Duodenal mucosa (tissue), 2 donors: ENCODE data around the gene ARHGAP15.

Experiments used
- H3K27ac ChIP-seq: one replicate; pipeline ENCODE4 v1.7.0; 2013; ENCODE audit warnings: low read depth, low read length
- H3K27me3 ChIP-seq, 2 donors: one replicate each; pipeline ENCODE4 v1.7.0; 2013; ENCODE audit warnings: low read length in 2 of 2, control low read depth in 1 of 2; ENCODE audit not compliant: insufficient read depth in 2 of 2, control insufficient read depth in 1 of 2
- H3K36me3 ChIP-seq, 2 donors: one replicate each; pipeline ENCODE4 v1.7.0; 2013; ENCODE audit warnings: low read length in 2 of 2, control low read depth in 1 of 2; ENCODE audit not compliant: insufficient read depth in 2 of 2, control insufficient read depth in 1 of 2
- H3K4me1 ChIP-seq, 2 donors: one replicate each; pipeline ENCODE4 v1.7.0; 2013; ENCODE audit warnings: low read length in 2 of 2, control low read depth in 1 of 2; ENCODE audit not compliant: insufficient read depth in 2 of 2, control insufficient read depth in 1 of 2
- H3K4me3 ChIP-seq, 2 donors: one replicate each; pipeline ENCODE4 v1.7.0; 2013; ENCODE audit warnings: low read length in 2 of 2, low read depth in 1 of 2
- H3K9ac ChIP-seq, 2 donors: one replicate each; pipeline ENCODE4 v1.7.0; 2013; ENCODE audit warnings: low read length in 2 of 2, low read depth in 1 of 2
- H3K9me3 ChIP-seq, 2 donors: one replicate each; pipeline ENCODE4 v1.7.0; 2013; ENCODE audit warnings: low read length in 2 of 2, control low read depth in 1 of 2; ENCODE audit not compliant: control insufficient read depth in 1 of 2

ARHGAP15 gene

DNA sequence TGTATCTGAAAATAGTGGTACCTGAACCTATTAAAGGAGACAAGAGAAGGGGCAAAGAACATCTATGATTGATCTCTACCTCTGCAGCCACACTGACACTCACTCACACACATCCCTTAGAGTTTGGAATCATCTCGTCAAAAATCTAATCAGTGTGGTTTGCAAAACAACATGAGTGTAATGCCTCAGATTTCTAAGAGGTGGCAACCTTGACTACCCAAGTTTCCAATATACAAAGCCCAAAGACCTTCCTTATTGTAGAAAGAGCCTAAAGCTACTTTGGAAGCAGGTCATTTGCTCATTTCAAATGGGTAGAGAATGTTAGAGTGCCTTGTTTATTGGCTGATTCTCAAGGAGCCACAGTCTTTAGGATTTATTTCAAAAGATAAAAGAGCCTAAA, 444.9 kb downstream of the ARHGAP15 start:
- Histone ChIP-seq H3K9ac (no peak overlapping the region), H3K27me3 (no peaks in the 10 kb centered on the region), H3K36me3 (no peaks in the 10 kb centered on the region)

GRCh38 chr2:143575340-143575739, 446.1 kb downstream of the ARHGAP15 start:
- no peak overlapping the region for H3K27ac ChIP-seq
- no peak overlapping the region for H3K9ac ChIP-seq
- H3K27me3 ChIP-seq = no peaks in the 10 kb centered on the region
- H3K4me3 ChIP-seq = no peak overlapping the region
- no peaks in the 10 kb centered on the region for H3K9me3 ChIP-seq
- H3K36me3 ChIP-seq = no peaks in the 10 kb centered on the region
- H3K4me1 ChIP-seq = no peaks in the 10 kb centered on the region

More for the DNA sequence above, 444.9 kb downstream of the ARHGAP15 start:
- H3K27ac ChIP-seq = no peak overlapping the region
- H3K4me3 ChIP-seq = no peak overlapping the region
- H3K9me3 ChIP-seq = no peaks in the 10 kb centered on the region
- no peaks in the 10 kb centered on the region for H3K4me1 ChIP-seq

GRCh38 chr2:143577489-143577888, 448.3 kb downstream of the ARHGAP15 start:
- Histone ChIP-seq H3K4me1 (no peaks in the 10 kb centered on the region), H3K27ac (no peak overlapping the region), H3K9ac (no peak overlapping the region), H3K36me3 (no peaks in the 10 kb centered on the region), H3K27me3 (no peaks in the 10 kb centered on the region), H3K9me3 (no peaks in the 10 kb centered on the region), H3K4me3 (no peak overlapping the region)

DNA sequence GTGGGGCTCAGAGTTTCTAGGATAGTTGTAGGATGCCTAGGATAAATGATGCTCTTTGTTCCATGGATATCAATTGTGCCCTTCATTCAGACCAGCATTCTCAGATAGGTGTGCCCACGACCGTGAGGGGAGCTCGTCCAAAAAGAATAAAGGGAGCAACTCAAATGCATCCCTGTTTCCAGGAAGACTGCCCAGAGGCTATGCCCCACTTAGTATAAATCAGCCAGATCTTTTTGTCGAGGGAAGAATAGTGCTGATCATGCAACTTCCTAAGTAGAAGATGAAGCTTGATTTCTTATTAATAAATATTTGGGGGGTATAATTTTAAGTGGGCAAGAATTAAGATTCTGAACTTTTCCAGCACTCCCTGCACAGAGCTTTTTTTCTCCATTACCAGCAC, 450.2 kb downstream of the ARHGAP15 start:
- Histone ChIP-seq H3K4me1 (no peaks in the 10 kb centered on the region), H3K4me3 (no peak overlapping the region), H3K27ac (no peak overlapping the region), H3K36me3 (no peaks in the 10 kb centered on the region), H3K9me3 (no peaks in the 10 kb centered on the region), H3K9ac (no peak overlapping the region), H3K27me3 (no peaks in the 10 kb centered on the region)

GRCh38 chr2:143581134-143581533, 451.9 kb downstream of the ARHGAP15 start:
- Histone ChIP-seq H3K27ac (no peak overlapping the region), H3K4me3 (no peak overlapping the region), H3K36me3 (no peaks in the 10 kb centered on the region), H3K4me1 (no peaks in the 10 kb centered on the region), H3K9ac (no peak overlapping the region), H3K9me3 (no peaks in the 10 kb centered on the region), H3K27me3 (no peaks in the 10 kb centered on the region)

DNA sequence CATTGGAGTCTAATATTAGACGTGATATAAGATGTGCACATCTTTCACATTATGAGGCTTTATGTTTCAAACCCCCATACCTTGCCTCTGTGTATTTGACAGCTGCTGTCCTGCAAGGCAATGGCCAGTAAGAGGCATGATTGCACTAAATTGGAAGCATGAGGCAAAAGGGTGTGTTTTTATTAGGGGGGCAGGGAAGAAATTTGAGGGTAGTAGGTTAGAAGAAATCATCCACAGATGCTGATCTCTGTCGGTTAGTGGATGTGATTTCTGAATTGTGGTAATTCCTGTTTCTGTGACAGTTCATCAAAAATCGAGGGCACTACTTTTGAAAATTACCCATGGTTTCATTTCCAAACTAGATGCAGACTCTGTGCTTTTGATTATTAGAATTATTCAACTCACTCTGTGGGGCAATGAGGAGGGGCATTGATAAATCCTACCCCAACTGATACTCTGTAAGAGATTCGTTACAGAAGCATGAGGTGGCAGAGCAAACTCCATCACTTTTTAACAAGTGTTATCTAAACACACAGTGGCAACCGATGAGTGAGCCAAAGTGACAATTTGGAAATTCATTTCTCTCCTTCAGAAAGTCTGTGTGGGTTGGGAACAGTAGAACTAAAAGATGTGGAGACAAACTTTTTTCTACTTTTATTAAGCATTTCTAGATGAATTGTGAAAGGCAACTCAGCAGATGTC, 453.0 kb downstream of the ARHGAP15 start:
- Histone ChIP-seq H3K27me3 (no peaks in the 10 kb centered on the region), H3K4me3 (no peak overlapping the region), H3K27ac (no peak overlapping the region), H3K36me3 (no peaks in the 10 kb centered on the region), H3K4me1 (no peaks in the 10 kb centered on the region), H3K9ac (no peak overlapping the region), H3K9me3 (no peaks in the 10 kb centered on the region)

DNA sequence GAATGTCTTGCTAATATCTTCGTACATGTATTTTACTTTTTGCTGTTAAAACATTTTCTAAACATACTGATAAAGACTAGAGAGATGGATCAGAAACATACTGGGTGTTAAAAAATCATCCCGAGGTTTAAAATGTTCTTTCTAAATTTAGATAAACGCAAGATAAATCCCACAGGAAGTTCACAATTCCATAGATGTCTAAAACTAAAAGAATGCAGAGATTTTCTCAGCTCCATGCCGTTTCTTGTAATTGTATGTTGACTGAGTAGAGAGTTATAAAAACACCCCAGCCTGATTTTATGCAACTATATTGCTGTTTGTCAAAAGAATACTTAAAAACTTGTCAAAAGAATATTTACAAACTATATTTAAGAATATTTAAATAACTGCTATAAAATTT, 455.7 kb downstream of the ARHGAP15 start:
- Histone ChIP-seq H3K9me3 (no peaks in the 10 kb centered on the region), H3K4me3 (no peak overlapping the region), H3K27ac (no peak overlapping the region), H3K4me1 (no peaks in the 10 kb centered on the region), H3K9ac (no peak overlapping the region), H3K36me3 (no peaks in the 10 kb centered on the region), H3K27me3 (no peaks in the 10 kb centered on the region)

DNA sequence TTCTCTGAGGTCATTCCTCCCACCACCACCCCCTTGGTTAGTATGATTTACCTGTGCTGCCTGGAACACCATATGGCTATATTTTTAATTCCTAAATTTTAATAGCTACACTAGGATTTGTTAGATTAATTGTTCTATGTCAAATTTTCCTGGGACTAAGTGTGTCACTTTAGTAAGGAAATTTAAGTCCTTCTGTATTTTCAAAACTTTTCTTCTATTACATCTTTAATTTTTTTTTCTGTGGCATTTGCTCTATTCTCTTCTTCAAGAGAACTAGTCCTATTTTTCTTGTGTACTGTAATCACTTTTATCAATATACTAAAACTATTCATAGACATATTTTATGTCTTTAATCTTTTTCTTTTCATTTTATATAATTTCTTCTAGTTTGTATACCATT, 456.9 kb downstream of the ARHGAP15 start:
- no peak overlapping the region for H3K27ac ChIP-seq
- no peaks in the 10 kb centered on the region for H3K4me1 ChIP-seq
- no peaks in the 10 kb centered on the region for H3K36me3 ChIP-seq
- no peak overlapping the region for H3K9ac ChIP-seq
- no peaks in the 10 kb centered on the region for H3K9me3 ChIP-seq
- H3K27me3 ChIP-seq = no peaks in the 10 kb centered on the region
- no peak overlapping the region for H3K4me3 ChIP-seq

- Histone ChIP-seq H3K4me3 (no peak overlapping the region), H3K27ac (no peak overlapping the region), H3K9ac (no peak overlapping the region), H3K9me3 (no peaks in the 10 kb centered on the region), H3K27me3 (no peaks in the 10 kb centered on the region), H3K36me3 (no peaks in the 10 kb centered on the region), H3K4me1 (no peaks in the 10 kb centered on the region)
These were observed 459.5 kb downstream of the ARHGAP15 start for GRCh38 chr2:143588746-143589145.

GRCh38 chr2:143594161-143594560, 464.9 kb downstream of the ARHGAP15 start:
- H3K9me3 ChIP-seq = no peaks in the 10 kb centered on the region
- no peaks in the 10 kb centered on the region for H3K4me1 ChIP-seq
- H3K27me3 ChIP-seq = no peaks in the 10 kb centered on the region
- no peaks in the 10 kb centered on the region for H3K36me3 ChIP-seq
- no peak overlapping the region for H3K4me3 ChIP-seq
- no peak overlapping the region for H3K9ac ChIP-seq
- no peak overlapping the region for H3K27ac ChIP-seq

- Histone ChIP-seq H3K9me3 (no peaks in the 10 kb centered on the region), H3K27ac (no peak overlapping the region), H3K4me1 (no peaks in the 10 kb centered on the region), H3K27me3 (no peaks in the 10 kb centered on the region), H3K9ac (no peak overlapping the region), H3K36me3 (no peaks in the 10 kb centered on the region), H3K4me3 (no peak overlapping the region)
These were observed 465.5 kb downstream of the ARHGAP15 start for GRCh38 chr2:143594745-143595144.
